ENCODE data around the gene STIMATE.

STIMATE gene

GRCh38 chr3:52873433-52874159 lies 23.8 kb downstream of the STIMATE start:
- peak; percentile 35 for TF ChIP-seq CTCF (conservative IDR thresholded peaks at IDR 0.05; ENCODE audit: low read depth, low read length)
- DNase-seq (ENCODE audit: low read depth) = peak; percentile 78
- H3K4me3 ChIP-seq (ENCODE audit: low read depth, low read length) = no peak overlapping the region

GRCh38 chr3:52872245-52872644 lies 25.1 kb downstream of the STIMATE start:
- DNase-seq (ENCODE audit: low read depth) = no peak
- no peak for TF ChIP-seq CTCF (conservative IDR thresholded peaks at IDR 0.05; ENCODE audit: low read depth, low read length)
- no peak overlapping the region for H3K4me3 ChIP-seq (ENCODE audit: low read depth, low read length)

GRCh38 chr3:52871761-52872160 lies 25.6 kb downstream of the STIMATE start:
- no peak overlapping the region for H3K4me3 ChIP-seq (ENCODE audit: low read depth, low read length)
- no peak for DNase-seq (ENCODE audit: low read depth)
- no peak for TF ChIP-seq CTCF (conservative IDR thresholded peaks at IDR 0.05; ENCODE audit: low read depth, low read length)

- DNase-seq (ENCODE audit: low read depth) = no peak
- TF ChIP-seq CTCF (conservative IDR thresholded peaks at IDR 0.05; ENCODE audit: low read depth, low read length) = no peak
- H3K4me3 ChIP-seq (ENCODE audit: low read depth, low read length) = no peak overlapping the region
Observed at GRCh38 chr3:52870471-52870870, 26.9 kb downstream of the STIMATE start.

GRCh38 chr3:52866427-52866826 lies 30.9 kb downstream of the STIMATE start:
- no peak for TF ChIP-seq CTCF (conservative IDR thresholded peaks at IDR 0.05; ENCODE audit: low read depth, low read length)
- no peak for DNase-seq (ENCODE audit: low read depth)
- H3K4me3 ChIP-seq (ENCODE audit: low read depth, low read length) = no peak overlapping the region

GRCh38 chr3:52865994-52866393 lies 31.4 kb downstream of the STIMATE start:
- DNase-seq (ENCODE audit: low read depth) = no peak
- H3K4me3 ChIP-seq (ENCODE audit: low read depth, low read length) = no peak overlapping the region
- TF ChIP-seq CTCF (conservative IDR thresholded peaks at IDR 0.05; ENCODE audit: low read depth, low read length) = no peak

- TF ChIP-seq CTCF (conservative IDR thresholded peaks at IDR 0.05; ENCODE audit: low read depth, low read length) = no peak
Observed at GRCh38 chr3:52860424-52860768, 37.0 kb downstream of the STIMATE start.

More at GRCh38 chr3:52860424-52860768, 37.0 kb downstream of the STIMATE start:
- no peak overlapping the region for H3K4me3 ChIP-seq (ENCODE audit: low read depth, low read length)
- peak; percentile 60 for DNase-seq (ENCODE audit: low read depth)

Measured in choroid plexus epithelial cell (primary cell).